Keratinocyte (primary cell): ENCODE measurements around the gene DEFB132.

Experiments
- EZH2 ChIP-seq: IDR thresholded peaks from one replicate; pipeline ENCODE4 v1.6.1; 2012; ENCODE audit warnings: inconsistent platforms, mild to moderate bottlenecking, low read length, moderate library complexity
- TF ChIP-seq, protein P1 (sequence below), 3 experiments: IDR thresholded peaks in 1 of 3; conservative IDR thresholded peaks in 1 of 3; optimal IDR thresholded peaks in 1 of 3; 2 replicates in 2 of 3; 3 replicates in 1 of 3; pipeline versions ENCODE3 to v1.5.1; 2011; ENCODE audit warnings: low read length in 3 of 3, mild to moderate bottlenecking in 3 of 3, moderate library complexity in 2 of 3, control low read depth in 1 of 3, inconsistent platforms in 1 of 3; ENCODE audit not compliant: insufficient read depth in 2 of 3; ENCODE audit errors: extremely low read depth in 1 of 3

DNA sequence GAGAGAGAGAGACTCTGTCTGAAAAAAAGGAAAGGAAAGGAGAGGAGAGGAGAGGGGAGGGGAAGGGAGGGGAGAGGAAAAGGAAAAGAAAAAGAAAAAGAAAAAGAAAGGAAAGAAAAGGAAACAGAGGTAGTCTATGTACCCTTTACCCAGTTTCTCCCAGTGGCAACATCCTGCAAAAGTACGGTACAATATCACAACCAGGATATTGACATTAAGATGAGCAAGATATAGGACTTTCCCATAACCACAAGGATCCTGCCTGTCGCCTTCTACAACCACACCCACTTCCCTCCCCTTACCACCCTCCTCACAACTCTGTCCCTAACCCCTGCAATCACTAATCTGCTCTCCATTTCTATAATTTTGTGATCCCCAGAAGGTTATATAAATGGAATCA is 29.0 kb downstream of the DEFB132 start:
- TF ChIP-seq, protein P1, sequence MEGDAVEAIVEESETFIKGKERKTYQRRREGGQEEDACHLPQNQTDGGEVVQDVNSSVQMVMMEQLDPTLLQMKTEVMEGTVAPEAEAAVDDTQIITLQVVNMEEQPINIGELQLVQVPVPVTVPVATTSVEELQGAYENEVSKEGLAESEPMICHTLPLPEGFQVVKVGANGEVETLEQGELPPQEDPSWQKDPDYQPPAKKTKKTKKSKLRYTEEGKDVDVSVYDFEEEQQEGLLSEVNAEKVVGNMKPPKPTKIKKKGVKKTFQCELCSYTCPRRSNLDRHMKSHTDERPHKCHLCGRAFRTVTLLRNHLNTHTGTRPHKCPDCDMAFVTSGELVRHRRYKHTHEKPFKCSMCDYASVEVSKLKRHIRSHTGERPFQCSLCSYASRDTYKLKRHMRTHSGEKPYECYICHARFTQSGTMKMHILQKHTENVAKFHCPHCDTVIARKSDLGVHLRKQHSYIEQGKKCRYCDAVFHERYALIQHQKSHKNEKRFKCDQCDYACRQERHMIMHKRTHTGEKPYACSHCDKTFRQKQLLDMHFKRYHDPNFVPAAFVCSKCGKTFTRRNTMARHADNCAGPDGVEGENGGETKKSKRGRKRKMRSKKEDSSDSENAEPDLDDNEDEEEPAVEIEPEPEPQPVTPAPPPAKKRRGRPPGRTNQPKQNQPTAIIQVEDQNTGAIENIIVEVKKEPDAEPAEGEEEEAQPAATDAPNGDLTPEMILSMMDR (optimal IDR thresholded peaks at IDR 0.05 in 1 of 3, IDR thresholded peaks at IDR 0.05 in 1 of 3, conservative IDR thresholded peaks at IDR 0.05 in 1 of 3; ENCODE audit: extremely low read depth in 1 of 3, insufficient read depth in 2 of 3, low read length in 3 of 3), result no peak
- TF ChIP-seq EZH2, result no peak
